GM10248 (cell line): ENCODE measurements around the gene PTPRG.

Experiments used
- CTCF ChIA-PET: fragments of 300-600 bp; sonication (Branson Sonifier 250); formaldehyde crosslinking; extraction: SDS; loops from one replicate; lab custom pipeline; 2021; ENCODE audit warnings: antibody characterized with exemption; lab: Yijun Ruan, JAX
- POLR2A ChIA-PET: fragments of 350-650 bp; sonication (Branson Sonifier 250); formaldehyde crosslinking; extraction: SDS; loops from one replicate; lab custom pipeline; 2020; ENCODE audit warnings: antibody characterized with exemption; lab: Yijun Ruan, JAX
- DNase-seq: peaks from one replicate; pipeline ENCODE4 v3.0.0; 2012; ENCODE audit errors: extremely low spot score
- CTCF ChIP-seq: IDR thresholded peaks from 2 replicates; pipeline ENCODE4 v1.5.1; 2012; ENCODE audit warnings: mild to moderate bottlenecking, low read depth; ENCODE audit errors: extremely low read depth, missing control alignments, control extremely low read depth

Gene PTPRG

DNA sequence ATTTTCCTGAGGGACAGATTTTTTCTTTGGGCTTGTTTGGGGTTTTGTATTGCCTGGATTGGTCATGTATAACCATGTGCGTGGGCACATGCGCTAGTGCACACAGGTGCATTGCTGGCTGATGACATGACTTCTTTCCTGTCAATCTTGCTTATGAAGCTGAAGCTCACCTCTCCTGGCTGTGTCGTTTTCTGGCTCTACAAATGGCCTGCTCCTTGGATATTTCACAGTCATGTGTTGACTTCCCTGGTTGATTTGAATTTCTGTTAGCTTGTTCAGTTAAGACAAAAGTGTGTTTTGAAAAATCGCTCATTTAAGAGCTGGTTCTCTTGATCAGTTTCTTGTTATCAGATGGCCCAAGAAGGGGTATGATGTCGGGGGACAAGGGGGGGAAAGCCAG lies 11.5 kb downstream of the PTPRG start:
- no peak for DNase-seq
- ChIA-PET CTCF (interaction anchor here (1.4 kb wide), 1 partner anchor 9 kb away, joined by 3 read pairs; no protein-coding TSS in a partner anchor), POLR2A (no interaction called here)
- TF ChIP-seq CTCF = no peak

- TF ChIP-seq CTCF = no peak
- CTCF ChIA-PET = interaction anchor here (0.9 to 1.4 kb wide), 3 partner anchors 9 to 19 kb away, joined by 3 read pairs; no protein-coding TSS in a partner anchor
- POLR2A ChIA-PET = no interaction called here
- no peak for DNase-seq
Observed at GRCh38 chr3:61573441-61573840, 12.1 kb downstream of the PTPRG start.

GRCh38 chr3:61574854-61575253 lies 13.5 kb downstream of the PTPRG start:
- CTCF ChIA-PET = no interaction called here
- no peak for TF ChIP-seq CTCF
- no peak for DNase-seq
- POLR2A ChIA-PET = no interaction called here

GRCh38 chr3:61575893-61576292 lies 14.5 kb downstream of the PTPRG start:
- no peak for TF ChIP-seq CTCF
- ChIA-PET CTCF (no interaction called here), POLR2A (no interaction called here)
- DNase-seq = no peak

- POLR2A ChIA-PET = no interaction called here
- TF ChIP-seq CTCF = no peak
- CTCF ChIA-PET = interaction anchor here (1.0 to 1.4 kb wide), 2 partner anchors 12 to 14 kb away, joined by 3 to 4 read pairs; no protein-coding TSS in a partner anchor
- DNase-seq = no peak
Observed at GRCh38 chr3:61577760-61578159, 16.4 kb downstream of the PTPRG start.

- TF ChIP-seq CTCF = no peak
- CTCF ChIA-PET = interaction anchor here (1.0 kb wide), 1 partner anchor 15 kb away, joined by 4 read pairs; no protein-coding TSS in a partner anchor
- POLR2A ChIA-PET = no interaction called here
- DNase-seq = no peak
Observed at GRCh38 chr3:61578667-61579367, 17.4 kb downstream of the PTPRG start.
